SH-SY5Y (cell line): Measurements from ENCODE around the gene PHACTR2.
A peak's percentile ranks its signal among the peaks of the same experiment; 100 is the strongest.

Source experiments
- GATA2 ChIP-seq: IDR thresholded peaks from 2 replicates; pipeline ENCODE4 v1.6.1; 2011; ENCODE audit warnings: mild to moderate bottlenecking, low read depth, low read length
- GATA3 ChIP-seq: IDR thresholded peaks from 2 replicates; pipeline ENCODE4 v1.6.1; 2011; ENCODE audit warnings: low read depth, mild to moderate bottlenecking, low read length, moderate library complexity

Gene PHACTR2

GRCh38 chr6:143705569-143705968, 27.8 kb downstream of the PHACTR2 start:
- TF ChIP-seq GATA2 (no peak), GATA3 (no peak)

- TF ChIP-seq GATA2: no peak
- no peak for TF ChIP-seq GATA3
These were observed 29.9 kb downstream of the PHACTR2 start for GRCh38 chr6:143707697-143708096.

- TF ChIP-seq GATA2: no peak
- TF ChIP-seq GATA3: no peak
These were observed 31.1 kb downstream of the PHACTR2 start for GRCh38 chr6:143708889-143709288.

- no peak for TF ChIP-seq GATA2
These were observed 33.9 kb downstream of the PHACTR2 start for GRCh38 chr6:143711714-143712113.

- TF ChIP-seq GATA3 (no peak), GATA2 (no peak)
These were observed 40.7 kb downstream of the PHACTR2 start for GRCh38 chr6:143718472-143718871.

GRCh38 chr6:143721642-143722041, 43.9 kb downstream of the PHACTR2 start:
- TF ChIP-seq GATA3 (no peak), GATA2 (no peak)

- TF ChIP-seq GATA3: no peak
- no peak for TF ChIP-seq GATA2
These were observed 47.1 kb downstream of the PHACTR2 start for GRCh38 chr6:143724876-143725275.

- TF ChIP-seq GATA2: no peak
- TF ChIP-seq GATA3: no peak
These were observed 48.4 kb downstream of the PHACTR2 start for GRCh38 chr6:143726015-143726647.

GRCh38 chr6:143727035-143727434, 49.3 kb downstream of the PHACTR2 start:
- no peak for TF ChIP-seq GATA2

GRCh38 chr6:143731789-143732188, 54.0 kb downstream of the PHACTR2 start:
- TF ChIP-seq GATA2: no peak
- TF ChIP-seq GATA3: no peak

- no peak for TF ChIP-seq GATA3
- TF ChIP-seq GATA2: no peak
These were observed 54.8 kb downstream of the PHACTR2 start for GRCh38 chr6:143732536-143732935.

- TF ChIP-seq GATA3 (no peak), GATA2 (no peak)
These were observed 55.7 kb downstream of the PHACTR2 start for GRCh38 chr6:143733510-143733909.

- peak; percentile 74 for TF ChIP-seq GATA2
- TF ChIP-seq GATA3: peak; percentile 62
These were observed 56.9 kb downstream of the PHACTR2 start for GRCh38 chr6:143734641-143735063.

- TF ChIP-seq GATA2: no peak
- no peak for TF ChIP-seq GATA3
These were observed 61.6 kb downstream of the PHACTR2 start for GRCh38 chr6:143739341-143739851.

GRCh38 chr6:143740213-143740612, 62.4 kb downstream of the PHACTR2 start:
- TF ChIP-seq GATA3 (no peak), GATA2 (no peak)

- TF ChIP-seq GATA3 (no peak), GATA2 (no peak)
These were observed 63.7 kb downstream of the PHACTR2 start for GRCh38 chr6:143741480-143741879.
